GM12864 (cell line): Measurements from ENCODE around the gene SLC8B1.

Source experiments
- DNase-seq: peaks from one replicate; pipeline ENCODE4 v3.0.0-alpha.2; 2011; ENCODE audit warnings: low read depth
- H3K4me3 ChIP-seq: 2 replicates; pipeline ENCODE4 v1.5.1; 2011; ENCODE audit warnings: mild to moderate bottlenecking, low read depth, low read length, control low read depth
- TF ChIP-seq, protein P1 (sequence below): IDR thresholded peaks from 2 replicates; pipeline ENCODE4 v1.5.1; 2011; ENCODE audit warnings: low read depth, mild to moderate bottlenecking, moderate library complexity, low read length, control low read depth, inconsistent platforms; ENCODE audit errors: missing control alignments

The SLC8B1 gene

DNA sequence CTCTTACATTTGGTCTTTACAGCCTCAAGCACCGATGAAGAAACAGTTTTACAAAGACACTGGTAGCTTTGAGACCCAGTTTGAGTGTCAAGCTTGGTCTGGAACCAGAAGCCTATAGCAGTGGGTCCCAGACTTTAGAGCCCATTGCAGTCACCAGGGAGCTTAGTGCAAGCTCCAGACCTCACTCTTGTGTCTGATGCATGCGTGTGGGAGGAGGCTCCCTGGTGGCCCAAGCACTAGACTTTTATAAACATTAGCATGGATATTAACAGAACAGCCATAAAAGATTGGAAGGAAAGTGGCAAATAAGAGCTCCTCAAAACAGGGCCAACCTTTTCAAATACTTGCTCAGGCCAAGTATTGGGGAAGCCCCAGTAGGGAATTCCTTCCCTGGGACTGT is 45.5 kb downstream of the SLC8B1 start:
- no peak for DNase-seq
- TF ChIP-seq, protein P1, sequence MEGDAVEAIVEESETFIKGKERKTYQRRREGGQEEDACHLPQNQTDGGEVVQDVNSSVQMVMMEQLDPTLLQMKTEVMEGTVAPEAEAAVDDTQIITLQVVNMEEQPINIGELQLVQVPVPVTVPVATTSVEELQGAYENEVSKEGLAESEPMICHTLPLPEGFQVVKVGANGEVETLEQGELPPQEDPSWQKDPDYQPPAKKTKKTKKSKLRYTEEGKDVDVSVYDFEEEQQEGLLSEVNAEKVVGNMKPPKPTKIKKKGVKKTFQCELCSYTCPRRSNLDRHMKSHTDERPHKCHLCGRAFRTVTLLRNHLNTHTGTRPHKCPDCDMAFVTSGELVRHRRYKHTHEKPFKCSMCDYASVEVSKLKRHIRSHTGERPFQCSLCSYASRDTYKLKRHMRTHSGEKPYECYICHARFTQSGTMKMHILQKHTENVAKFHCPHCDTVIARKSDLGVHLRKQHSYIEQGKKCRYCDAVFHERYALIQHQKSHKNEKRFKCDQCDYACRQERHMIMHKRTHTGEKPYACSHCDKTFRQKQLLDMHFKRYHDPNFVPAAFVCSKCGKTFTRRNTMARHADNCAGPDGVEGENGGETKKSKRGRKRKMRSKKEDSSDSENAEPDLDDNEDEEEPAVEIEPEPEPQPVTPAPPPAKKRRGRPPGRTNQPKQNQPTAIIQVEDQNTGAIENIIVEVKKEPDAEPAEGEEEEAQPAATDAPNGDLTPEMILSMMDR, result no peak

DNA sequence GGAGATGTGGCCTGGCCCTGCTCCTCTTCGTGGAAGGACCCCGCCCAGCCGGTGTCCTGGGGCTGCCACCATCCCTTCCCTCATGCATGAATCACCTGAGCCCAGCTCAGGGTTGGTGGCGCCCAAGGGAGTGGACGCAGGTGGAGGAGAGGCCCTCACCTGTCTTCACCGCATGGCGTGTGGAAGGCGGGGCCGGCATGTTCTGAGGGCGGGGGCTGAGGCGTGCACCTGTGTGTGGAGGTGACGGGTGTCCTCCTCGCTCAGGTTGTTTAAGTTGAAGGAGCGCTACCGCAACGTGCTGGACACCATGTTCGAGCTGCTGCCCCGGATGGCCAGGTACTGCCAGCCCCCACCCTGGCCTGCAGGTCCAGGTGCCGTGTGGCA is 47.0 kb downstream of the SLC8B1 start:
- no peak overlapping the region for H3K4me3 ChIP-seq
- TF ChIP-seq, protein P1, result no peak
- no peak for DNase-seq

More for the DNA sequence above, 45.5 kb downstream of the SLC8B1 start:
- H3K4me3 ChIP-seq, result no peak overlapping the region

DNA sequence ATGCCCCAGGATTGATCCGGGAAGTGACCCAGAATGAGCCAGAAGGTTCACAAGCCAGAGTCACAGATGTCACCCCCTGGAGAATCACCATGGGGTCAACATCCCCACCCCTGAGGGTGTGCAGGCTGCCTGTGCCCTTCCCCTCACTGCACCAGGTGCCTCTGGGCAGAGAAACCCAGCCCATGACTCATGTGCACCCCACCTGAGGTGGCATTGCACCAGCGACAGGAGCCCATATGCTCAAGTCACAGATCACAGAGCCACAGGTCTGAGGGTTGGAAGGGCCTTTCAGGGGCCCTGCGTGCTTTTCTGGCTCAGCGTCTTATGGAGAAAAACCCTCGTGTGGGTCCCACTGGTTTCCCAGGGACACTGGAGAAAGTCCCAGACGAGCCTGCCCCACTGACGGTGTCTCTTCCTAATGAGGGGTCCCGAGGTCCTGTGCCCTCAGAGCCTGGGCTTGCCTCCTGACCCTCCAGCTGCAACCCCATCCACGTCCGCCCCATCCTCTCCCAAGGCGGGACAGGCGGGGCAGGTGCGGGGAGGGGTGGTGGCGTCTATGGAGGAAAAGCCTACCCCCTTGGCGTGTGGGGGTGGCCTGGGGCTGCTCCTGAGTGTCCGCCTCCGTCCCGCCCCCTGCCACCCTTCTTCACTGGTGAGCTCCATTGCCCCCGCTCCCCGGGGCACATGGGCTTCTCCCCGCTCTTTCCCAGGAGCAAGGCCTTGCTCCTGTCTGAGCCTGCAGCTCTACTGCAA is 47.6 kb downstream of the SLC8B1 start:
- no peak overlapping the region for H3K4me3 ChIP-seq
- TF ChIP-seq, protein P1, result no peak
- DNase-seq, result no peak

DNA sequence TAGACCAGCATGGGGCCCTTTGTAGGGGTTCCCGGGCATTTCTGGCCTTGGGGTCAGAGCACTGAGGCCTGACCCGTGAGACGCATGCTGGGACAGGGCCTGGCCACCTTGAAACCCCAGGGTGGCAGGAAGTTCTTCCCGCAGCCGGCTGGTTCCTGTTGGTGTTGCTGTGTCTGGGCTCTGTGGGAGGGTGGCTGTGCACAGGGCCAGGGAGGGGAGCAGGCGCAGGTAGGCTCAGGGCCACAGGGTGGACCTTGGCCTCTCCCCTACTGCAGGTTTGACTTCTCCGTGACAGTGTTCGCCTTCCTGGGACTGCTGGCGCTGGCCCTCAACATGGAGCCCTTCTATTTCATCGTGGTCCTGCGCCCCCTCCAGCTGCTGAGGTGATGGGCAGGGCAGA is 48.2 kb downstream of the SLC8B1 start:
- DNase-seq, result no peak
- TF ChIP-seq, protein P1, result no peak
- H3K4me3 ChIP-seq, result no peak overlapping the region

DNA sequence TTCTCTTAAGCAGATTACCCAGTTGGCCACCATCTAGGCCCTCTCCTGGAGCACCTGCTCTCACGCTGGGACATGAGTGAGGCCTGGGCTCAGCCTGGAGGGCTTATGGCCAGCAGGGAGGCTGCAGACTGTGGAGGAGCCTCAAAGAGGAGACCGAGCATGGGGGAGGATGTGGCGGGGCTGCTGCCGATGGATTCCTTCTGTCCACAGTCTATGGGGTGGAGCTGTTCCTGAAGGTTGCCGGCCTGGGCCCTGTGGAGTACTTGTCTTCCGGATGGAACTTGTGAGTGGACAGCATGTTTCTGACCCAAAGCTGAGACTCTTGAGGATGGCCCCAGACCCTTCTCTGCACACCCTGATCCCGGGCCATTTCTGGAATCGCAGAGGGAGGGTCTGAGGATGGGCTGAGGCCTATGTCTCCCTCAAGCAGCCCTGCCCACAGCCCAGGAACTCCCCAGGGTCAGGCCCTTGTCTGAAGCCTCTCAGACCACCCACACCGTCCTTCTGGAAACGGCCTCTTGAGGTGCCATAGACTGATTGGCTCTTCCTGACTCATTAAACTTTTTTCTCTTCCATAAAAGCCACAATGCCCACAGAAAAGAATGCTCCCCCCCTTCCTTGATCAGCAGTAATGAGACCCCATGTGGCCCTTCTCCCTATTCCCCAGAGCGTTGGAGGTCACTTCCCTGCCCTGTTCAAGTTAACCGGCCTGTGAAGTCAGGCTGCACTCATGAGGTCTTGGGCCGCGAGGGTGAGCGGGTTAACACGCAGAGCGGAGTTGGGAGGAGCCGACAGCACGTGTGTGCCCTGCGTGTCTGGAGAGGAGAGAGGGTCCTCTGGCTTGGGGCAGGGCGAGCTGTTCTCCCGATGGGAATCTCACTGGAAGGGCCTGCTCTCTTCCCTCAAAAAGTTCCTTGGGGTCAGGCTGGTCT is 49.0 kb downstream of the SLC8B1 start:
- no peak overlapping the region for H3K4me3 ChIP-seq
- DNase-seq, result no peak
- TF ChIP-seq, protein P1, result no peak

DNA sequence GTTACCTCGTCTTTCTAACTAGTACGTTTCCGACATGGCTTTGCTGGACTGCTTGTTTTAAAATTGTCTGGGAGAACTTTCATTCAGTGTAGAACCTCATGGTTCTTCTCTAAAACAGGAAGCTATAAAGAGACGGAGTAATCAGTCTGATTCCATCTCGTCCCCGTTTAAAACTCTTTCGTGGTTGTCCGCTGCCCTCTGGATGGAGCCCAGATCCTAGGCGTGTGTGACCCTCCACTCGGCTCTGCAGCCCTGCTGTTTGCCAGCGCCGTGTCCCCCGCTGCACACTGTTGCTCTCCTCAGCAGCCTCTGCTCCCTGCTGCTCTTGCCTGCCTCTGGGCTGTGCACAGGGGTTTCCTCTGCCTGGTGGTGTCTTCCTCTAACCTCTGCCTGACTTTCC is 50.2 kb downstream of the SLC8B1 start:
- TF ChIP-seq, protein P1, result no peak
- DNase-seq, result no peak
- no peak overlapping the region for H3K4me3 ChIP-seq
